ENCODE data around the gene PARD6A.

Gene PARD6A, protein sequence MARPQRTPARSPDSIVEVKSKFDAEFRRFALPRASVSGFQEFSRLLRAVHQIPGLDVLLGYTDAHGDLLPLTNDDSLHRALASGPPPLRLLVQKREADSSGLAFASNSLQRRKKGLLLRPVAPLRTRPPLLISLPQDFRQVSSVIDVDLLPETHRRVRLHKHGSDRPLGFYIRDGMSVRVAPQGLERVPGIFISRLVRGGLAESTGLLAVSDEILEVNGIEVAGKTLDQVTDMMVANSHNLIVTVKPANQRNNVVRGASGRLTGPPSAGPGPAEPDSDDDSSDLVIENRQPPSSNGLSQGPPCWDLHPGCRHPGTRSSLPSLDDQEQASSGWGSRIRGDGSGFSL

DNA sequence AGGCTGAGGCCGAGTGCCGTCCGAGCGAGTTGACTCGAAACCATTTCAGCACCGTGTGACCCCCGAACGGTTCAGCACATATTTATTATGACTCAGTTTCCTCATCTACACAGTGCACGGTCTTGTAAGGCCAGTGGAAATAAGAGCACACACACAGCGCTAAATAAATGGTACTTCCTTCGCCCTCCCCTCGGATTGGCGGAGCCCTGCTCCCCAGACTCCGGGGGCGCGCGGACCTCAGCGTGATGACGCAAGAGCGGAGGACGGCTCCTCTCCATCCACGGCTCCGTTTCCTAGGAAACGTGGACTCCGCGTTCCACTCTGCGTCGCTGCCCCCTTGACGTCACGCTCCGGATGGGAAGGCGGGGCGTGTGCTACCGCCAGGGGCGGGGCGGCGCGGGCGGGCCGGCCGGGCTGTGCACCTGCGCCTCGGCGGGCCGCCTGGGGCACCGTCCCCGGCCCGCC lies at the start of gene PARD6A:
PARD6A (plus strand) TSS at position 397 of the 465 bp plus-strand sequence. CDS start 79 bp downstream, outside the sequence.
- peak; percentile 95 for DNase-seq

DNA sequence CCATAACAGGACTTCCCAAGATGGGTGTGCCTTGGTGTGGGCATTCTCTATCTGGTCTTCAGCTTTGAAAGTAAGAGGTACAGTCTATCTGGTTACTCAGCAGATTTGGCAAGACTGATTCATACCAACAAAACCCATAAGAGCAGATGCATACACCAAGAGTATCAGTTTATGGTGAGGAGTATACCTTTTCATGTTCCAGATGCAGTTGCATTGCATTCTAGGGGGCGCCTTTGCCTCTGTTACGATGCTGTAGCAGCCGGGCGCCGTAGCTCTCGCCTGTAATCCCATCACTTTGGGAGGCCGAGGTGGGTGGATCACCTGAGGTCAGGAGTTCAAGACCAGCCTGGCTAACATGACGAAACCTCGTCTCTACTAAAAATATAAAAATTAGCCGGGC lies 47.0 kb upstream of the PARD6A start:
- no peak for DNase-seq

DNA sequence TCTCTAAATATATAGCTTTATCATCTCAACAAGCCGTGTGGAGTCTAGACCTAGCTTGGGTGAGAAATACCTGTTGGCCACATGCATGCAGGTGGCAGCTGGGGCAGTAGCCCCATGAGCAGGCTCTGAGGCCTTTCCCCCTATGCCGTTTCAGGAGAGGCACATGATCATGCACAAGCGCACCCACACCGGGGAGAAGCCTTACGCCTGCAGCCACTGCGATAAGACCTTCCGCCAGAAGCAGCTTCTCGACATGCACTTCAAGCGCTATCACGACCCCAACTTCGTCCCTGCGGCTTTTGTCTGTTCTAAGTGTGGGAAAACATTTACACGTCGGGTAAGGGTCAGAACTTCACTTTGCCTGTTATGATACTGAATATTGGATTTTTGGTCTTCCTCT lies 32.5 kb upstream of the PARD6A start:
- DNase-seq = no peak

DNA sequence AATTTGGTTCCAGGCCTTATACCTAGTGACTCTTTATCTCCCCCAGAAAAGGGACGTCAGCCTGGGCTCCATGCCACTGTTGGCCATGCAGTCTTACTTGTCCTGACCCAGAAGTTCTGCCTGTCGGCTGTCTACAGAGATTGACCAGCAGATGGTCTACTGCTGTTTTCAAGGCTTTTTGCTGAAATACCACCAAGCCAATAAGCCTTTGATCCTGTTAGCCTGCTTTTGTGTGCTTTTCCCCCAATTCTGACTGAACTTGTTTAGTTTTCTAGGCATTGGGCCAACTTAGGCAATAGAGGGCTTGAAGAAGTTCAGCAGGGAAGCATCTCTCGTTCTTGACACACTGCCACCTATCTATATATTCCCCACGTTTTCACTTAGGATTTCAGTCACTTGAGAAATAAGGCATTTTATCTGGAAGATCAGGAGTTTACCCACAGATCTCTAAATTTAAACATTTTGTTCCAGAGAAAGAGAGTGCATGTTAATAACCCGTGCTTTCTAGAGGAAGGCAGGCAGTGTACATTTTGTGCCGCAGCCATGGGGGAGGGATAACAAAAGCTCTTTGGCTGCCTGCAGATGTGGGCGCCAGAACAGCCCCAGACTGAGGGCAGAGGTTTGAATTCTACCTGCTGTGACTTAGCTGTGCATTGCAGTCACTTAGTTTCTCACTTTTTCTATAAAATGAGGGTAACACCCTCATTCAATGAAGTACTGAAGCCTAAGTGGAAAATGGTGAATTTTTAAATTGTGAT lies 28.2 kb upstream of the PARD6A start:
- DNase-seq = no peak

DNA sequence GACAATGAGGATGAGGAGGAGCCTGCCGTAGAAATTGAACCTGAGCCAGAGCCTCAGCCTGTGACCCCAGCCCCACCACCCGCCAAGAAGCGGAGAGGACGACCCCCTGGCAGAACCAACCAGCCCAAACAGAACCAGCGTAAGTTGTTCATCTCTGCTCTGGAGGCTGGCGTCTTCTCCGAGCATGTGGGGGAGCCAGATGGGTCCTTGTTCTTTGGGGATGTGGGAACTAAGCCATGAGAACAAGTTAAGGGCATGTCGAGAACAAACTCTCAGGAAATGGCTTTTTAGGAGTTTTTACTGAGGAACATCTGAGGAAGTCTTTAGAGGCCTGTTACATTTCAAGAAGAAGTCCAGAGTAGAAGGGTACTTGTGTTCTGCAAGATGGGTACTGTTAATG lies 24.0 kb upstream of the PARD6A start:
- no peak for DNase-seq

DNA sequence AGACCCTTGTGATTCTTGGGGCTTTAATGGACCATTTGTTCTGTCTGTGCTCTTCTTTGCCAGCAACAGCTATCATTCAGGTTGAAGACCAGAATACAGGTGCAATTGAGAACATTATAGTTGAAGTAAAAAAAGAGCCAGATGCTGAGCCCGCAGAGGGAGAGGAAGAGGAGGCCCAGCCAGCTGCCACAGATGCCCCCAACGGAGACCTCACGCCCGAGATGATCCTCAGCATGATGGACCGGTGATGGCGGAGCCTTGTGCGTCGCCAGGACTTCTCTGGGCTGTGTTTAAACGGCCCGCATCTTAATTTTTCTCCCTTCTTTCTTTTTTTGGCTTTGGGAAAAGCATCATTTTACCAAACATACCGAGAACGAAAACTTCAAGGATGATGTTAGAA lies 23.1 kb upstream of the PARD6A start:
- no peak for DNase-seq

DNA sequence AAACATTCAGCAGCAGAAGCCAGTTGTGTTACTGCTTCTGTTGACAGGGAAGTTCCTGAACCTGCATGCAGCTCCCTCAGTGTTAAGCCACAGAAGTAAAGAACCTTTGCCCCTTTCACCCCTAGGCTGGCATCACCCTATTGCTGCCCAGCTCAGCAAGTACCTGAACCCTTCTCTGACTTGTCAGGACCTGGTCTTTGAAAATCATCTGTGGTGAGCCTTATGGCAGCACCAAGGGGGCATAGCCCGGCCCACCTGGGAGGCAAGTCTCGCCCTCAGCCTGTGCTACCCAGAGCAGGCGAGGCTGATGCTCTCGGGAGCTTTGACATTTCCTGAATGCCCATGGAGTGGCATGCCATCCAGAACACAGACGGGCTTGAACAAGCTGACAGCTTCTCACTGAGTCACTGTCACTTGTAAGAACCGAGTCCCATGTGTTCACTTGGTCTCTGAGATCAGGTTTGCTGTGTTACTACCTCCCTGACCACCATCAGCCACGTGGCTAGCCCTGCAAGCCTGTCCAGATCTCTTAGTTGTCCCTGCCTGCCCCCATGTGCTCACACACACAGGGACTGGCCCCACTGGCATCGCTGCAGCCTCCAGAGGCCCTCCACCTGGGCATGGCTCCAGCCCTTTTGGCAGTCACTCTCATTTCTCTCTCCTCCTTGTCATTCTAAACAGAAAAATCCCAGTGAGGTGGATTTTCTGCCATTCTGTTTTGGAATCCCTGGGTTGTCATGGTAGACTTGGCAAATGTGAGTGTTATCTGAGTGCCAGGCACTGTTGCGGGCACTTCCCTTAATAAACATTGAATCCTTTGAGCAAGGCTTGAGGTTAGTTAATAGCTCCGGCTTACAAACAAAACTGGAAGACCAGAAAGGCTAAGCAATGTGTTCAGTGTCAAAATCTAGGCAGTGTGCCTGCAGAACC lies 18.7 kb upstream of the PARD6A start:
- no peak for DNase-seq

DNA sequence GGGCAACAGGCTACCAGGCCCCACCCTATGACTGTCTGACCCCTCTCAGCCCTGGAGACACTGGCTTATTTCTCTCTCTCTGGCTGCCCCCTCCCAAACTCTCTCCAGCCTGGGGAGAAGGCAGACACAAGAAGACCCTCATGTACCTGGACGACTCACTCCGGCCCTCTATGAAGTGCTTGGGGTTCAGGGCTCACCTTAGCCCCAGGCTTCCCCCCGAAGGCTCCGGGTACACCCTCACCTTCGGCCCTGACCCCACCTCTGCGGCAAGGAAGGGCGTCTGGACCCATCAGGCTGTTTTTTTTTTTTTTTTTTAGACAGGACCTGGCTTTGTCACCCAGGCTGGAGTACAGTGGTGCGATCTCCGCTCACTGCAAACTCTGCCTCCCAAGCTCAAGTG lies 16.7 kb upstream of the PARD6A start:
- DNase-seq = no peak

DNA sequence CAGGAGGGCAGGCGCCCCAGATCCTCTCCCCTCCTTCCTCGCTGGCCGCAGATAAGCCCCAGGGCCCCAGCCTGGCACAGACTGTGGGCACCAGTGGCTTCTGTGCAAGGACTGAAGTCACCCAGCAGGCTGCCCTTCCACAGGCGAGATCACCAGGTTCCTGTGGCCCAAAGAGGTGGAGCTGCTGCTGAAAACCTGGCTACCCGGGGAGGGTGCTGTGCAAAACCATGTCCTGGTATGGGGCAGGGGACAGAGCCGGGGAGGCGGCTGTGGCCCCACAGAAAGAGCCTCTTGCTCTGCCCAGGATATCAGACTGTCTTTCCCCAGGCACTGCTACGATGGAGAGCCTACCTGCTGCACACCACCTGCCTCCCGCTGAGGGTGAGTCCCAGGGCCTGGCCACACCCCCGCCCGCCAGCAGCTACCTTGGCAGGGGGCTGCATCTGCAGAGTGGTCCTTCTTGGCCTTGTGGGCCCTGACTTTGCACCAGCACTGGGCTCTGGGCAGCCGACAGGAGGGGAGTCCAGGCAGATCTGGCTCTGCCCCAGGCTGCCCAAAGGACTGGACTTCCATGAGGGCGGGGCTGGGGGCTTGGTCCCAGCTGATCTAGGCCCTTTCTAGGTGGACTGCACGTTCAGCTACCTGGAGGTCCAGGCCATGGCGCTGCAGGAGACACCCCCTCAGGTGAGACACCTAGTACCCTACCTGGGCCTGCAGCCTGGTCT lies 15.2 kb upstream of the PARD6A start:
- no peak for DNase-seq

DNA sequence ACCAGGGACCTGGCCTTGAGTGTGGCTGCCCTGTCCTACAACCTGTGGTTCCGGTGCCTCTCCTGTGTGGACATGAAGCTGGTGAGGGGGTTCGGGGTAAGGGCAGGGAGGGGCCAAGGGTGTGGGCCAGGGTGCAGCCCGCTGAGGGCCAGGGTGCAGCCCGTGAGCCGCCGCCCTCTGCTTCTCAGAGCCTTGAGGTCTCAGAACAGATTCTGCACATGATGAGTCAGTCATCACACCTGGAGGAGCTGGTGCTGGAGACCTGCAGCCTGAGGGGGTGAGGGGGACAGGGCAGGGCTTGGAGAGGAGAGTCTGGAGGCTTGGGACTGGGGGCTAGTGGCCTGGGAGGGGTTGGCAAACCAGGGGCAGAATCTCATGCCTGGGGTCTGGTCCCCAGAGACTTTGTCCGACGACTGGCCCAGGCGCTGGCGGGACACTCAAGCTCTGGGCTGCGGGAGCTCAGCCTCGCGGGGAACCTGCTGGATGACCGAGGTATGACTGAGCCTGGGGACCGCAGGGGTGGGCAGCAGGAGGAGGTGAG lies 13.6 kb upstream of the PARD6A start:
- DNase-seq = no peak

DNA sequence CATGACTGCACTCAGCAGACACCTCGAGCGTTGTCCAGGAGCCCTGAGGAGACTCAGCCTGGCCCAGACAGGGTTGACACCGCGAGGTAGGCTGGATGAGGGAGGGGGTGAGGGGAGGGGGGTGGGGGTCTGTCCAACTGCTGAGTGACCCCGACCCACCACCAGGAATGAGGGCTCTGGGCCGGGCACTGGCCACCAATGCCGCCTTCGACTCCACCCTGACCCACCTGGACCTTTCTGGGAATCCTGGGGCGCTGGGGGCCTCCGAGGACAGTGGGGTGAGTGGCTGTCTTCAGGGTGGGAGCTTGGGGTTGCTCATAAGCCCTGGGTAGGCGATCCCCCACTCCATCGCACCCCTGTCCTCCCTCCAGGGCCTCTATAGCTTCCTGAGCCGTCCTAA lies 13.1 kb upstream of the PARD6A start:
- no peak for DNase-seq

DNA sequence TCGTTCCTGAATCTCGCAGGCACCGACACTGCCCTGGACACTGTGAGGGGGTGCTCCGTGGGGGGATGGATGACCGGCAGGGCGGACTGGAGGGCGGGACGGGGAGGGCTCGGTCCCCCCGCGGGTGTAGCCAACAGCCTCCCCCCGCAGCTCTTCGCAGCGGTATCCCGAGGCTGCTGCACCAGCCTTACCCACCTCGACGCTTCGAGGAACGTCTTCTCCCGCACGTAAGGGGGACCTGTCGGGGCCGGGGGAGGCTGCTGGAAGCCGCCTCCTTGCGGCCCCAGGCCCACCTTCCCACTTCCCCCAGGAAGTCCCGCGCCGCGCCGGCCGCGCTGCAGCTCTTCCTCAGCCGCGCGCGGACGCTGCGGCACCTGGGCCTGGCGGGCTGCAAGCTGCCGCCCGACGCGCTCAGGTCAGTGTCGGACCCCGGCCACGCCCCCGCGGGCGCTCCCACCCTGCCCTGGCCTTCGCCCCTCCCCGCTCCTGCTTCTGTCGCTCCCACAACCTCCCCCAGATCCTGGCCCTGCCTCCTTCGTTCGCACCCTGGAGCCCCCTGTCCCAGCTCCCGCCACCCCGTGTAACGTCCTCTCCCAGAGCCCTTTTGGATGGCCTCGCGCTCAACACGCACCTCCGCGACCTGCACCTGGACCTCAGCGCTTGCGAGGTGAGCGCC lies 12.5 kb upstream of the PARD6A start:
- no peak for DNase-seq

DNA sequence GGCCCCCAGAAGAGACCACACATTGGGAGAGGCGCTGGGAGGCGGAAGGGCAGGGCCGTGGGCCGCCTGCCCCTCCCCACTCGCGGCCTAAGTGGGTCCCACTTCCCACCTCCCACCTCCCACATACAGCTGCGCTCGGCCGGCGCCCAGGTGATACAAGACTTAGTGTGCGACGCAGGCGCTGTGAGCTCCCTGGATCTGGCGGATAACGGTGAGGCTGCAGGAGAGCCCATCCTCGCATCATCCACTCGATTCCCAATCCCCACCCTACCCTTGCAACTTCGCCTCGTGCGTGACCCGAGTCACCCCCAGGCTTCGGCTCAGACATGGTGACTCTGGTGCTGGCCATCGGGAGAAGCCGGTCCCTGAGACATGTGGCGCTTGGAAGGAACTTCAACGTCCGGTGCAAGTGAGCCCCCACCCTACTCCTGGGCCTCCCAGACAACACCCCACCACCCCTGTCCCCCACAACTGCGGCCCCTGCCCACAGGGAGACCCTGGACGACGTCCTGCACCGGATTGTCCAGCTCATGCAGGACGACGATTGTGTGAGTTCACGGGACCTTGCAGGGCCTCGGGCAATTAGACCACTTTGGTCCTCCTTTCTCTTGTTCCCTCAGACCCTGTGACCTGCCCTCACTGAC lies 11.9 kb upstream of the PARD6A start:
- DNase-seq = no peak

DNA sequence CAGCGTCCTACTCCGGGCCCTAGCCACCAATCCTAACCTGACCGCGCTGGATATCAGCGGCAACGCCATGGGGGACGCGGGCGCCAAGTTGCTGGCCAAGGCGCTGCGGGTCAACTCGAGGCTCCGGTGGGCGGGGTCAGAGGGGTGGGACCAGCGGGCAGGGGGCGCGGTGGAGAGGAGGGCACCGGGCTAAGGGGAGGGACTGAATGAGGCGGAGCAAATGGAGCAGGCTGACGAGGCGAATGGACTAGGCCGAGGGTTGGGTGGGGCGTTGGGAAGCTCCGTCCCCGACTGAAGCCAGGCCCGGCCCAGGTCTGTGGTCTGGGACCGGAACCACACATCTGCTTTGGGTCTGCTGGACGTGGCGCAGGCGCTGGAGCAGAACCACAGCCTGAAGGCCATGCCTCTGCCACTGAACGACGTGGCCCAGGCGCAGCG lies 11.2 kb upstream of the PARD6A start:
- DNase-seq = no peak

DNA sequence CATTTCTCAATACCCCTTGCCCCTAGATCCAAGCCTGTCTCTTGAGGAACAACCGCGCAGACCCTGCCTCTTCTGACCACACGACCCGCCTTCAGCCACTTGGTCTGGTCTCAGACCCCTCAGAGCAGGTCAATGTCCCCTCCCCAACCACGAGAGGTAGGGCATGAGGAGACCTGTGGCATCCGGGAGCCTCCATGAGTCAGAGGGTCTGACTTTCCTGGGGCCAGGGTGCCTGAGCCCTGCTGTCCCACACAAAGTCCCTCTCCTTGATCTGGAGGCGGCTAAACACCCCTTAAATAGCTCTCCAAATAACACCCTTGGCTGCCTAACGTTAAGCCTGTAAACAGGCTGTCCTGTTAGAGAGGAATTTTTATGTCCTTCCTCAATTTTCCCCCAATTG lies 10.7 kb upstream of the PARD6A start:
- no peak for DNase-seq

DNA sequence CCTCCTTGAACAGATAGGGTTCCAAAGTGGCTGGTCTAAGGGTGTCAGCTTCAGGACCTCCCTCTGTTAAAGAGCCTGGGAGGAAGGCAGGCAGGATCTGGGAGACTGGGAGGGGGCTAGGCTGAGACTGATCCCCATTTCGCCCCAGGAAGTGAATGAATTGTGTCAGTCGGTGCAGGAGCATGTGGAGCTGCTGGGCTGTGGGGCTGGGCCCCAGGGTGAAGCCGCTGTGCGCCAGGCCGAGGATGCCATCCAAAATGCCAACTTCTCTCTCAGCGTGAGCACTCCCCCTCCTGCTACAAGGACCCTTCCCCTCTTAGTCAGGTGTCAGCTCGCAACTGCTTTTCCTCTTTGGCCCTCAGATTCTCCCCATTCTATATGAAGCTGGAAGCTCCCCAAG lies 9.7 kb upstream of the PARD6A start:
- no peak for DNase-seq

DNA sequence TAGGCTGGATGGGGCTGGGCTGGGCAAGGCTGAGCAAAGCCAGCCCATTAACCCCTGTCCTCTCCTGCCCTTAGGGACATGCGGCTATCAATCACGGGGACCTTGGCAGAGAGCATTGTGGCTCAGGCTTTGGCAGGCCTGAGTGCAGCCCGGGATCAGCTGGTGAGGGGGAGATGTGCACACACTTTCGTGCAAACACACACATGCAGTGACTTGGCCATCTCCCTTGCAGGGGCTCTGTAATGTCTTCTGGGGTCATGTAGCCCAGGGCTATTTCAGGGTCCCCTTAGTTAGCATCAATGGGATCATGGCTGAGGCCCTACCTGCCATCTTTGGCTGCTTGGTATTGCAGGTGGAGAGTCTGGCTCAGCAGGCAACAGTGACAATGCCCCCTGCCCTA lies 8.9 kb upstream of the PARD6A start:
- DNase-seq = no peak

DNA sequence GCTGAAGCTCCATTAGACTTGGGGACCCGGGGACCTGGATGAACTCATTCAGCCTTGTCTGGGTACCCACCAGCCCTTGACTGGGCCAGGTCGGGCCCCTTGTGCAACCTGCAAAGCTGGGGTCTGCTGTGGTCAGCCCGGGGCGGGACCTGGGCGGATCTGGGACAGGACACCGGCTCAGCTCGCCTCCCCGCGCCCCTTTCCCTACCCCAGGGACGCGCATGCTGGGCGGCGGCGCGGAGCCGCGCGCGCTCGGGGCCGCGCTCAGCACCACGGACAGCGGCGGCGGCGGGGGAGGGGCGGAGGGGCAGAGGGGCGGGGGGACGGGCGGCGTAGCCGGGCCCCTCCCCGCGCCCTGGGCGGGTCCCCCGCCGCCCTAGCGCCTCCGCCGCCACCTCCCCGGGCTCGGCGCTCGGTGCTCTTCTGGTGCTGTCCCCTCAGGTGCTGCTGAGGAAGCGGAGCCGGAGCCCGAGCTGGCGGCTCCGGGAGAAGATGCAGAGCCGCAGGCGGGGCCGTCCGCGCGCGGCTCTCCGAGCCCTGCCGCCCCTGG lies 8.1 kb upstream of the PARD6A start:
- no peak for DNase-seq

DNA sequence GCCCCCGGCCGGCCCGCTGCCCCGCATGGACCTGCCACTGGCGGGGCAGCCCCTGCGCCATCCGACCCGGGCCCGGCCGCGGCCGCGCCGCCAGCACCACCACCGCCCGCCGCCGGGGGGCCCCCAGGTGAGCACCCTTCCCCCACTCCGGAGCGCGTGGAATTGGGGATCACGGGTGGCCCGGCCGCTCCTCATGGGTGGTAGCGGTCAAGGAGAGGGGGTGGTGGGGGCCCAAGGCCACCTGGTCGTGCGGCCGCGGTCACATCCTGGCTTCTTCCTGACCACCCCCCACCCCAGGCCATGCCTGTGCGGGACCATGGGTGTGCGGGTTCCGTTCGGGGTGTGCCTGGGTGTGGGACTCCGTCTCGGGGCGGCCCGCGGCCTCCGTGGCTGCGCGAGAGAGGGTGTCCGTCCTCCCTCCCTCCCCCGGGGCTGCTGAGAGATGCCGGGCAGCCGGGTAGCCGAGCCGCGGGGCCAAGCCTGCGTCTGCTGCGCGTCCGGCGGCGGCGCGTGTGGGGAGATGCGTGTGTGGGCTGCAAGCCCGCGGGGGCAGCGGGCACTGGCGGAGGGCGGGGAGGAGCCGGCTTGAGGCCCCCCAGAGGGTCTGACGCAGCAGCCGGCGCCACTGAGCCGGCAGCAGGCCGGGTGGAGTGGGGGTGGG lies 7.5 kb upstream of the PARD6A start:
- DNase-seq = no peak

DNA sequence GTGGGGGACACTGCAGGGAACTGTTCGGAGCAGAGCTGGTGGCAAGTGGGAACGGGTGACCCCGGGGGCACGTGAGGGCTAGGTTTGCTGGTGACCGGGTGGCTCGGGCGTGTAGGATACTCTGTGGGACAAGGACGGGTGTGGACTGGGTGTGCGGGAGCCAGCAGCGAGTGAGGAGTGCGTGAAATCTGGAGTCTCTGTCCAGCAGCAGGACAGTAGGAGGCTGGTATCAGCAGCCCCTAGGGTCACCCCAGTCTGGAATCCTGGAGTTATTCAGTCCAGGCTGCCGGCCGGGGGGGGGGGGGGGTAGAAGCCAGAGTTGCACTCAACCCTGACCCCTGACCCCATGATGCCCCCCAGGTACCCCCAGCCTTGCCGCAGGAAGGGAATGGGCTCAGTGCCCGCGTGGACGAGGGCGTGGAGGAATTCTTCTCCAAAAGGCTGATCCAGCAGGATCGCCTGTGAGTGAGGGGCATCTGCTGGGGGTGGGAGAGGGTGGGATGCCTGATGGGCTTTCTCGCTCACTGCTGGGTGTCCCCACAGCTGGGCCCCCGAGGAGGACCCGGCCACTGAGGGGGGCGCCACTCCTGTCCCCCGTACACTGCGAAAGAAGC lies 6.9 kb upstream of the PARD6A start:
- DNase-seq = no peak

Data from activated naive CD4-positive, alpha-beta T cell treated with Interleukin-2 at 50 U/mL for 16 hours (primary cell).